PC-3 (cell line): ENCODE results near the gene TBX2.
"Not testable (repeated sequence)": the region's sequence is repeated elsewhere in the genome, so short reads cannot be mapped to it uniquely, and the experiment has no call there.

ENCODE experiments used
- CTCF ChIP-seq: fragments of 300-600 bp; sonication (generic); conservative IDR thresholded peaks from 2 replicates; pipeline ENCODE4 v1.5.1; 2017; ENCODE audit warnings: antibody characterized with exemption, low read depth, mild to moderate bottlenecking, low read length
- EZH2 ChIP-seq: fragments of 300-600 bp; sonication (generic); IDR thresholded peaks from one replicate; pipeline ENCODE4 v1.6.1; 2017; ENCODE audit warnings: antibody characterized with exemption, mild to moderate bottlenecking, low read length; ENCODE audit not compliant: unreplicated experiment

DNA sequence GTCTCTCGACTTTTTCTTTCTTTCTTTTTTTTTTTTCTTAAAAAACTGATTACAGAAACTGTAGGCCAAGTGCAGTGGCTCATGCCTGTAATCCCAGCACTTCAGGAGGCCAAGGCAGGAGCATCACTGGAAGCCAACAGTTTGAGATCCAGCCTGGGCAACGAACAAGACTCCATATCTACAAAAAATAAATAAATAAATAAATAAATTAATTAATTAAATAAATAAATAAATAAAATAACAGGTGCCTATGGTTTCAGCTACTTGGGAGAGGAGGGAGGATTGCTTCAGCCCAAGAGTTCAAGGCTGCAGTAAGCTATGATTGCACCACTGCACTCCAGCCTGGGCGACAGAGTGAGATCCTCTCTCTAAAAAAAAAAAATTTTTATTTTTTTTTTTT, 42.6 kb upstream of the TBX2 start:
- not testable (repeated sequence) for TF ChIP-seq CTCF, EZH2
